IMR-90 (cell line): ENCODE results near the gene ZNF213. TPM values are rescaled to one million over a fixed set of nuclear protein-coding genes. Genes with fewer than 3 reads are reported as not detected.
A peak's percentile ranks its signal among the peaks of the same experiment; 100 is the strongest.

Experiments
- ATAC-seq: fragments of 200-7000 bp; cut with Tn5 transposase; 2 replicates; pipeline ENCODE4 v1.9.1; 2020; ENCODE audit warnings: low read depth, mild to moderate bottlenecking, moderate library complexity
- BruUV-seq: library from RNA; stranded (reverse); fragments of 400-500 nt; replicated peaks from 2 replicates; lab custom pipeline; 2021; lab: Mats Ljungman, UMichigan
- CTCF ChIA-PET: fragments of 300-600 bp; formaldehyde crosslinking; extraction: SDS; loops from one replicate; lab custom pipeline; 2021; ENCODE audit warnings: antibody characterized with exemption; lab: Yijun Ruan, JAX
- POLR2A ChIA-PET: fragments of 300-600 bp; sonication (Branson Sonifier 250); formaldehyde crosslinking; loops from one replicate; lab custom pipeline; 2022; ENCODE audit warnings: antibody characterized with exemption; ENCODE audit not compliant: unreplicated experiment; lab: Charles Lee
- DNase-seq: peaks from one replicate; pipeline ENCODE4 v3.0.0; 2013
- H2AFZ ChIP-seq: replicated peaks from 2 replicates; pipeline ENCODE3; 2013; ENCODE audit warnings: low read length, mild to moderate bottlenecking; ENCODE audit not compliant: poor library complexity
- H2AK5ac ChIP-seq: 2 replicates; pipeline ENCODE4 v1.6.1; 2013; ENCODE audit warnings: low read depth, low read length, inconsistent platforms
- H2AK9ac ChIP-seq: replicated peaks from 2 replicates; pipeline ENCODE3; 2013; ENCODE audit warnings: mild to moderate bottlenecking, low read depth, low read length, moderate library complexity; ENCODE audit not compliant: poor library complexity
- H2BK120ac ChIP-seq: 2 replicates; pipeline ENCODE4 v1.6.1; 2013; ENCODE audit warnings: low read depth, low read length, inconsistent platforms
- H2BK15ac ChIP-seq: 3 replicates; pipeline ENCODE4 v1.6.1; 2013; ENCODE audit warnings: low read depth, low read length, inconsistent platforms
- H2BK20ac ChIP-seq: 2 replicates; pipeline ENCODE4 v1.6.1; 2013; ENCODE audit warnings: low read depth, mild to moderate bottlenecking, inconsistent platforms, low read length, moderate library complexity
- H2BK5ac ChIP-seq: 2 replicates; pipeline ENCODE4 v1.6.1; 2013; ENCODE audit warnings: mild to moderate bottlenecking, low read depth, low read length, inconsistent platforms; ENCODE audit not compliant: poor library complexity, severe bottlenecking
- H3K14ac ChIP-seq: replicated peaks from 2 replicates; pipeline ENCODE4 v1.6.1; 2013; ENCODE audit warnings: low read depth, low read length, inconsistent platforms
- H3K18ac ChIP-seq: 2 replicates; pipeline ENCODE4 v1.6.1; 2013; ENCODE audit warnings: low read depth, low read length, control low read depth
- H3K23ac ChIP-seq: 2 replicates; pipeline ENCODE4 v1.6.1; 2013; ENCODE audit warnings: low read depth, low read length, inconsistent platforms
- H3K27ac ChIP-seq: 2 replicates; pipeline ENCODE4 v1.5.1; 2013; ENCODE audit warnings: mild to moderate bottlenecking, control low read depth, low read length; ENCODE audit not compliant: insufficient read depth
- H3K27me3 ChIP-seq: 2 replicates; pipeline ENCODE4 v1.6.1; 2013; ENCODE audit warnings: low read length; ENCODE audit not compliant: control insufficient read depth, insufficient read depth
- H3K36me3 ChIP-seq: 2 replicates; pipeline ENCODE4 v1.6.1; 2013; ENCODE audit warnings: low read length, mixed read lengths; ENCODE audit not compliant: control insufficient read depth, insufficient read depth
- H3K4ac ChIP-seq: 2 replicates; pipeline ENCODE4 v1.6.1; 2013; ENCODE audit warnings: low read depth, low read length, inconsistent platforms
- H3K4me1 ChIP-seq: 2 replicates; pipeline ENCODE4 v1.6.1; 2013; ENCODE audit warnings: low read length, mixed read lengths; ENCODE audit not compliant: control insufficient read depth, insufficient read depth
- H3K4me2 ChIP-seq: 2 replicates; pipeline ENCODE4 v1.6.1; 2013; ENCODE audit warnings: low read depth, mild to moderate bottlenecking, control low read depth, low read length, moderate library complexity
- H3K4me3 ChIP-seq: 2 replicates; pipeline ENCODE4 v1.5.1; 2013; ENCODE audit warnings: low read depth, mild to moderate bottlenecking, control low read depth, low read length, moderate library complexity; ENCODE audit not compliant: insufficient read depth
- H3K56ac ChIP-seq: 2 replicates; pipeline ENCODE4 v1.6.1; 2013; ENCODE audit warnings: low read length, inconsistent platforms; ENCODE audit not compliant: insufficient read depth; ENCODE audit errors: extremely low read depth
- H3K79me1 ChIP-seq, 2 experiments: 2 replicates each; pipeline ENCODE4 v1.6.1; 2013; ENCODE audit warnings: low read length in 2 of 2, inconsistent platforms in 1 of 2, low read depth in 1 of 2
- H3K9ac ChIP-seq: 2 replicates; pipeline ENCODE4 v1.6.1; 2013; ENCODE audit warnings: low read depth, low read length, control low read depth
- H3K9me1 ChIP-seq: 2 replicates; pipeline ENCODE4 v1.6.1; 2013; ENCODE audit warnings: low read length, inconsistent platforms; ENCODE audit not compliant: insufficient read depth
- H3K9me3 ChIP-seq: 2 replicates; pipeline ENCODE4 v1.6.1; 2013; ENCODE audit warnings: low read length; ENCODE audit not compliant: control insufficient read depth, insufficient read depth
- H4K20me1 ChIP-seq: 2 replicates; pipeline ENCODE4 v1.6.1; 2013; ENCODE audit warnings: low read length, inconsistent platforms; ENCODE audit not compliant: insufficient read depth
- H4K5ac ChIP-seq: 2 replicates; pipeline ENCODE4 v1.6.1; 2013; ENCODE audit warnings: mild to moderate bottlenecking, low read depth, low read length, control low read depth
- H4K8ac ChIP-seq, 2 experiments: 2 replicates each; pipeline ENCODE4 v1.6.1; 2013; ENCODE audit warnings: low read depth in 2 of 2, low read length in 2 of 2, control low read depth in 1 of 2, inconsistent platforms in 1 of 2
- H4K91ac ChIP-seq: 2 replicates; pipeline ENCODE4 v1.6.1; 2013; ENCODE audit warnings: low read depth, low read length, inconsistent platforms; ENCODE audit not compliant: insufficient read depth
- RAD21 ChIP-seq: IDR thresholded peaks from 2 replicates; pipeline ENCODE4 v1.6.1; 2012; ENCODE audit warnings: low read length, improper control_type of control experiment
- WGBS, 2 experiments: methylation state at CpG; one replicate each; pipeline versions ENCODE4 v1.1.5 to v1.1.7; 2013; ENCODE audit warnings: missing lambda C conversion rate in 2 of 2; ENCODE audit not compliant: insufficient read length in 1 of 2; ENCODE audit errors: extremely low coverage in 2 of 2; 5-methylcytosine and 5-hydroxymethylcytosine counted together
- dilution Hi-C: fragments of 300-500 bp; cut with HindIII; formaldehyde crosslinking; loops from one replicate; pipeline ENCODE4 v1.14.3; 2018; ENCODE audit warnings: low sequenced_read_pairs; ENCODE audit not compliant: unreplicated experiment
- in situ Hi-C: fragments of 300-500 bp; cut with MboI; formaldehyde crosslinking; loops from 3 replicates; pipeline ENCODE4 v1.14.3; 2019; ENCODE audit warnings: low sequenced_read_pairs, inconsistent platforms, mixed read lengths
- intact Hi-C: fragments of 100-400 bp; cut with micrococcal nuclease; formaldehyde crosslinking; loops from 2 replicates; pipeline ENCODE4 v1.10.0; 2022
- polyA plus RNA-seq, 3 experiments: library from polyadenylated mRNA; depleted of rRNA; stranded (reverse); fragments of >200 nt; gene quantifications; 2 replicates each; pipeline ENCODE4 v1.2.3, GENCODE V29; 2012; ENCODE audit warnings: low replicate concordance in 1 of 3
- total RNA-seq: library from RNA; depleted of rRNA; stranded (reverse); fragments of >200 nt; gene quantifications from 2 replicates; pipeline ENCODE4 v1.2.3, GENCODE V29; 2012

The ZNF213 gene
- total and polyA plus RNA-seq, 2 of the 4 experiments (the other 2 are of a cell fraction), result 0.72 to 4.0 TPM

DNA sequence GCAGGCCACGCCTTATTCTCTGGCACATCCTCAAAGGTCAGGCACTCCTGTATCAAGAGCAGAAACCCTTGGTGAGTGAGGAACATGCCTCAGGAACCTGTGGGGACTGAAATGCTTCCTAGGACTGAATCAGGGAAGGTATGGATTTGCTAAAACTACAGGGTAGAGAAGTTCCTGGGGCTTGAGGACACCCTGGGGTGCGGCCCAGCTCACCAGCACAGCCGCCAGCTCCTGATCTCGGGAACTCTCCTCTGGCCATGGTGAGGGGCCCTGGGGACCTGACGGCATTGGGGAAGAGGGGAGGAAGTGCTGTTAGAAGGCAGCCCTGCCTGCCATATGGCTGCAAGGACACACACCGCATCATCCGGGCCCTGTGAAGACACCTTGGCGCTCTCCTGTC lies 43.3 kb upstream of the ZNF213 start:
- Histone ChIP-seq H2AK9ac (peak overlapping the region; percentile 61), H3K18ac (no peak overlapping the region), H2BK5ac (no peak overlapping the region), H3K27ac (no peak overlapping the region), H4K5ac (no peak overlapping the region), H3K9ac (no peak overlapping the region), H3K14ac (no peak overlapping the region), H3K9me1 (no peaks in the 10 kb centered on the region), H3K27me3 (peaks cover 27% of the 10 kb centered on the region), H3K4ac (no peak overlapping the region), H3K23ac (no peak overlapping the region), H3K56ac (no peak overlapping the region), H4K91ac (no peak overlapping the region), H2BK15ac (no peak overlapping the region), H4K20me1 (no peaks in the 10 kb centered on the region), H3K4me3 (no peak overlapping the region), H3K79me1 (no peaks in the 10 kb centered on the region), H4K8ac (no peak overlapping the region), H3K4me2 (no peak overlapping the region), H3K4me1 (no peaks in the 10 kb centered on the region), H2AK5ac (no peak overlapping the region), H2BK20ac (no peak overlapping the region), H3K9me3 (no peaks in the 10 kb centered on the region), H3K36me3 (no peaks in the 10 kb centered on the region), H2BK120ac (no peak overlapping the region), H2AFZ (no peak overlapping the region)
- DNase-seq (no peak), ATAC-seq (no peak)
- dilution Hi-C loops (no loop called here), in situ Hi-C loops (no loop called here), intact Hi-C loops (no loop called here)
- no peak for TF ChIP-seq RAD21
- CTCF ChIA-PET, result no interaction called here
- WGBS, 2 experiments, result 80% methylated on average over 3 of the region's 8 CpGs; no CpG with 5 or more reads in 1 of the 2 experiments
- no TSS peak for BruUV-seq
- POLR2A ChIA-PET, result no interaction called here
